Renal cortical epithelial cell (primary cell): ENCODE measurements around the gene PPP1R37. TPM values are rescaled to one million over a fixed set of nuclear protein-coding genes. Genes with fewer than 3 reads are reported as not detected.
A peak's percentile ranks its signal among the peaks of the same experiment; 100 is the strongest.

Source experiments
- DNase-seq: peaks from one replicate; pipeline ENCODE4 v3.0.0-alpha.2; 2011; ENCODE audit warnings: low read depth
- total RNA-seq: library from RNA; depleted of rRNA; stranded (reverse); fragments of >200 nt; gene quantifications from 2 replicates; pipeline ENCODE4 v1.2.3, GENCODE V29; 2014

The PPP1R37 gene
- total RNA-seq, 1 donor from 2014 or later: 37.1 TPM

- no peak for DNase-seq
Observed at GRCh38 chr19:45152504-45153338, 59.7 kb downstream of the PPP1R37 start.

GRCh38 chr19:45153339-45154063 is 60.5 kb downstream of the PPP1R37 start:
- no peak for DNase-seq

GRCh38 chr19:45154064-45154827 is 61.3 kb downstream of the PPP1R37 start:
- DNase-seq: peak; percentile 70

GRCh38 chr19:45156011-45156630 is 63.1 kb downstream of the PPP1R37 start:
- no peak for DNase-seq

GRCh38 chr19:45156751-45157150 is 63.8 kb downstream of the PPP1R37 start:
- DNase-seq: no peak

GRCh38 chr19:45158503-45159209 is 65.7 kb downstream of the PPP1R37 start:
- DNase-seq: no peak

GRCh38 chr19:45159210-45159970 is 66.4 kb downstream of the PPP1R37 start:
- DNase-seq: no peak

- no peak for DNase-seq
Observed at GRCh38 chr19:45159971-45160324, 67.0 kb downstream of the PPP1R37 start.

- DNase-seq: no peak
Observed at GRCh38 chr19:45160870-45161737, 68.1 kb downstream of the PPP1R37 start, which contains the start of gene NKPD1. Gene NKPD1, minus strand, starts transcription at chr19:45160982. Its CDS starts 832 bp downstream, at chr19:45160150.

- DNase-seq: no peak
Observed at GRCh38 chr19:45161738-45162607, 69.0 kb downstream of the PPP1R37 start.

GRCh38 chr19:45162608-45163143 is 69.7 kb downstream of the PPP1R37 start:
- no peak for DNase-seq

- no peak for DNase-seq
Observed at GRCh38 chr19:45163156-45163555, 70.2 kb downstream of the PPP1R37 start.

- DNase-seq: no peak
Observed at GRCh38 chr19:45163751-45164460, 70.9 kb downstream of the PPP1R37 start.

- peak; percentile 73 for DNase-seq
Observed at GRCh38 chr19:45164577-45165335, 71.8 kb downstream of the PPP1R37 start.

GRCh38 chr19:45166723-45167252 is 73.8 kb downstream of the PPP1R37 start:
- no peak for DNase-seq

GRCh38 chr19:45168767-45169351 is 75.9 kb downstream of the PPP1R37 start:
- no peak for DNase-seq
